ENCODE measurements around the gene SEMA4G.

- TF ChIP-seq POLR2A (IDR thresholded peaks at IDR 0.05; ENCODE audit: low read depth) = no peak
- TF ChIP-seq CTCF (IDR thresholded peaks at IDR 0.05) = peak in 2 of 3 experiments; percentile 20 to 40
- TF ChIP-seq POLR2AphosphoS5 (IDR thresholded peaks at IDR 0.05) = no peak
- TF ChIP-seq EP300 (IDR thresholded peaks at IDR 0.05) = no peak
Observed at GRCh38 chr10:100934084-100934659, 35.1 kb upstream of the SEMA4G start.
